Measurements from ENCODE around the gene SLC39A11. TPM values are rescaled to one million over a fixed set of nuclear protein-coding genes. Genes with fewer than 3 reads are reported as not detected.

SLC39A11 gene
- polyA plus RNA-seq, 1 donor from 2014 or later: 8.0 TPM

GRCh38 chr17:73029991-73030390, 62.5 kb downstream of the SLC39A11 start:
- H3K4me2 ChIP-seq (ENCODE audit: low read length): no peak overlapping the region

GRCh38 chr17:73029021-73029420, 63.5 kb downstream of the SLC39A11 start:
- Histone ChIP-seq H3K4me2 (ENCODE audit: low read length) (no peak overlapping the region), H3K4me3 (ENCODE audit: low read length) (no peak overlapping the region), H2AFZ (ENCODE audit: low read depth, low read length) (no peak overlapping the region), H3K36me3 (ENCODE audit: insufficient read depth, low read length) (no peaks in the 10 kb centered on the region), H3K9me2 (ENCODE audit: insufficient read depth, low read length) (no peaks in the 10 kb centered on the region), H3K9ac (ENCODE audit: low read length) (no peak overlapping the region), H3K9me3 (ENCODE audit: low read length) (no peaks in the 10 kb centered on the region), H3K27me3 (ENCODE audit: insufficient read depth, low read depth, low read length) (no peaks in the 10 kb centered on the region), H4K20me1 (ENCODE audit: insufficient read depth) (no peaks in the 10 kb centered on the region), H3K79me2 (replicated peaks; ENCODE audit: insufficient read depth, low read length) (no peaks in the 10 kb centered on the region), H3F3A (ENCODE audit: insufficient read depth, low read length, poor library complexity, severe bottlenecking) (no peaks in the 10 kb centered on the region), H3K27ac (ENCODE audit: low read length) (no peak overlapping the region)
- no peak for TF ChIP-seq REST (IDR thresholded peaks at IDR 0.05; ENCODE audit: borderline replicate concordance)
- no peak for TF ChIP-seq TAF1 (IDR thresholded peaks at IDR 0.05; ENCODE audit: low read depth)
- no peak for TF ChIP-seq EP300 (conservative IDR thresholded peaks at IDR 0.05; ENCODE audit: poor library complexity, severe bottlenecking)
- no peak for TF ChIP-seq POLR2AphosphoS5 (IDR thresholded peaks at IDR 0.05)
- no peak for TF ChIP-seq CTCF (IDR thresholded peaks at IDR 0.05; ENCODE audit: poor library complexity, severe bottlenecking)
- TF ChIP-seq RAD21 (conservative IDR thresholded peaks at IDR 0.05): no peak
- no peak for TF ChIP-seq SMC3 (conservative IDR thresholded peaks at IDR 0.05; ENCODE audit: poor library complexity)

More at GRCh38 chr17:73029991-73030390, 62.5 kb downstream of the SLC39A11 start:
- no peaks in the 10 kb centered on the region for H4K20me1 ChIP-seq (ENCODE audit: insufficient read depth)
- no peak overlapping the region for H3K27ac ChIP-seq (ENCODE audit: low read length)
- TF ChIP-seq RAD21 (conservative IDR thresholded peaks at IDR 0.05) (no peak), REST (IDR thresholded peaks at IDR 0.05; ENCODE audit: borderline replicate concordance) (no peak), EZH2 (IDR thresholded peaks at IDR 0.05; ENCODE audit: borderline replicate concordance, insufficient read depth, low read length, poor library complexity, severe bottlenecking) (no peak), TAF1 (IDR thresholded peaks at IDR 0.05; ENCODE audit: low read depth) (no peak), EP300 (conservative IDR thresholded peaks at IDR 0.05; ENCODE audit: poor library complexity, severe bottlenecking) (no peak), MXI1 (conservative IDR thresholded peaks at IDR 0.05; ENCODE audit: poor library complexity, severe bottlenecking) (no peak), CTCF (IDR thresholded peaks at IDR 0.05; ENCODE audit: poor library complexity, severe bottlenecking) (no peak), SMC3 (conservative IDR thresholded peaks at IDR 0.05; ENCODE audit: poor library complexity) (no peak)
- no peak overlapping the region for H3K4me3 ChIP-seq (ENCODE audit: low read length)
- H3K9ac ChIP-seq (ENCODE audit: low read length): no peak overlapping the region
- no peaks in the 10 kb centered on the region for H3F3A ChIP-seq (ENCODE audit: insufficient read depth, low read length, poor library complexity, severe bottlenecking)
- no peaks in the 10 kb centered on the region for H3K79me2 ChIP-seq (replicated peaks; ENCODE audit: insufficient read depth, low read length)
- no peak overlapping the region for H2AFZ ChIP-seq (ENCODE audit: low read depth, low read length)
- no peaks in the 10 kb centered on the region for H3K9me3 ChIP-seq (ENCODE audit: low read length)
- H3K36me3 ChIP-seq (ENCODE audit: insufficient read depth, low read length): no peaks in the 10 kb centered on the region
- H3K9me2 ChIP-seq (ENCODE audit: insufficient read depth, low read length): no peaks in the 10 kb centered on the region
- no peaks in the 10 kb centered on the region for H3K27me3 ChIP-seq (ENCODE audit: insufficient read depth, low read depth, low read length)
